Measurements from ENCODE around the gene CBX1.
"Not testable (repeated sequence)": the region's sequence is repeated elsewhere in the genome, so short reads cannot be mapped to it uniquely, and the experiment has no call there.

Gene CBX1

DNA sequence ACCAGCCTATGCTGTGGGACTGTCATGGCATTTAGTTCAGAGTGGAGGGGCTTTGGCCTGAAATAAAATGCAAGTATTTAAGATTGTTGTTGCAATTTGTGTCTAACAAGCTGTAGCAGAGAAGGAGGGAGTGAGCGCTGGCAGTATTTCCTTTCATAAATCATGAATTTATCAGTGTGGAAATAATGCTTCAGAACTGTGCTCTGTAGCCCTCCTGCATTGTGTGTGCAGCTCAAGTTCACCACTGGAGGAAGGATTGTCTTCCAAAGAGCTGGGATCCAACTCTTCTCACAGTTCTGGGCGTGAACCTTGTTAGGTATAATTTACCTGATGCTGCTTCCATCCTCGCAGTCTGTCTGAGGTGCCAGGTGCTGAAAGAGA, 21.4 kb upstream of the CBX1 start:
- DNase-seq: no peak

DNA sequence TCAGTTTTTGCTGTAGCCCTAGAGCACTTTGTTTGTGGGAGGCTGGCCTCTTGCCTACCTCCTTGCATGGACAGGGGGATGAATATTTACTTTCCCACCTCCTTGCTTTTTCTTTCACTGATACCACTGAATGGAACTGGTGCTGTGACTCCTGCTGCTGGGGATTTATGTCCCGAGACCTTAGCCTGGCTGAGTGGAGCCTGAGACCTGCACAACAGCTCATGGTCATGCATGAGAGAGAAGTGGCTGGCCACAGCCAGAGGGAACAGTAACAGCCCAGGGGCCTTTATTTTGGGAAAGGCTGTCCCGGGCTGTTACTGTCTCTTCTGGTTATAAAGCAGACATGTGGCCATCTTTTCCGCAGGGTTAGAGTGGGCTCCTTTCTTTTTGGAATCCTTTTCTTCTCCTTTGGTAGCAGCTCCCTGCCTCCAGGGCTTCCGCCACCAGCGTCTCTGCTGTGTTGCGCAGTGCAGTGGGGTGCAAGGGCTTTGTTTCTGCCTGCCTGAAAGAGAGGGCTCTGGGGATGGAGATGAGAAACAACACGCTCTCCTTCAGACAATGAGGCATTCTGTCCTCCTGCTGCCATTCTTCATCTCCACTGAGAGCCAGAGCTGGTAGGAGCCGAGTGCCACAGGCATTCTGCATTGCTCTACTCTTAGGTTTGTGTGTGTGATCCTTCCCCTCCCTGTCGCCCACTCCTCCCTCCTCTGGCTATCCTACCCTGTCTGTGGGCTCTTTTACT, 20.8 kb upstream of the CBX1 start:
- DNase-seq: no peak

DNA sequence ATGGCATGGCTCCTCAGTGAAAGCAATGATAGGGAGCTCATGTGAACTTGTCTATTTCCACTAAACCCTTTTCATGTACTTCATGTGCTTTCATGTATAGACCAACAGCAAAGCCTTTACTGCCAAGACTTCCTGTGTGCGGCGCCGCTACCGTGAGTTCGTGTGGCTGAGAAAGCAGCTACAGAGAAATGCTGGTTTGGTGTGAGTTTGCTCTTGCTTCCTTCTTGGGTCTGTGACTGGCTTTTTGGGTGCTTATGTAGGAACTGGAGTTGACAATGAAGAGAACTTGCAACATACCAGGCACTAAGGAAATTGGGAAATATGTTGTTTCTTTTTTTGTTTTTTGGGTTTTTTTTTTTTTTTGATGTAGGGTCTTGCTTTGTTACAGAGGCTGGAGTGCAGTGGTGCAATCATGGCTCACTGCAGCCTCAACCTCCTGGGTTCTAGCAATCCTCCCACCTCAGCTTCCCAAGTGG, 12.0 kb upstream of the CBX1 start:
- no peak for DNase-seq

DNA sequence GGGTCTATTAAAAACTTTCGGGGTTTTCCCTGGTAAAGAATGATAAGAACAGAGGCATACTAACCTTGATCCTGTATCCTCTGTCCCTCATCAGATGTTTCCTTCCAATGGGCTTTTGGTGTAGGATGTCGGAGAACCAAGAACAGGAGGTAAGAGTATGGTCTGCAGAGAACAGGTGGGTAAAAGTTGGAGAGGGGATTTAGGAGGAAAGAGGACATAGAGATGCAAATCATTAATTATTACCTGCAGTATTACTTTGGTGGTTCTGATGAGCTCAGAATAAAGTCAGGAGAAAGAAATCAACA, 10.6 kb upstream of the CBX1 start:
- DNase-seq: no peak

DNA sequence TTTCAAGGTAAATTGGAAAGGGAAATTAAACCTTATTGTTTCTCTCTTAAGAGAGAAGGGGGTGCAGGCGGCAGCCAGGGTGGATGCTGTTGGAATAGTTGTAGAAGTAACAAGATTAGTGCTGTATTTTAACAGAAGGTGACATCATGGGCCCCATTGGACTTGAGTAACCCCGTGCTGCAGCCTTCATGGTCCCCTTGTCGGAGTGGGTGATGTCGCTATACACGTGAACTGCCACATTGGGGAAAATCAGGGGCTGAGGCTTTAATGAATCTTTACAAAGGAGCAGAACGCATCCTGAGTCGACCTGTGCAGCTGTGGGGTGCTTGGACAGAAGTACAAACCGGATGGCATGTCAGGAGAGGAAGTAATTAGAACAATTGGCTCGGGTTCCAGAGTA, 9.5 kb upstream of the CBX1 start:
- no peak for DNase-seq

DNA sequence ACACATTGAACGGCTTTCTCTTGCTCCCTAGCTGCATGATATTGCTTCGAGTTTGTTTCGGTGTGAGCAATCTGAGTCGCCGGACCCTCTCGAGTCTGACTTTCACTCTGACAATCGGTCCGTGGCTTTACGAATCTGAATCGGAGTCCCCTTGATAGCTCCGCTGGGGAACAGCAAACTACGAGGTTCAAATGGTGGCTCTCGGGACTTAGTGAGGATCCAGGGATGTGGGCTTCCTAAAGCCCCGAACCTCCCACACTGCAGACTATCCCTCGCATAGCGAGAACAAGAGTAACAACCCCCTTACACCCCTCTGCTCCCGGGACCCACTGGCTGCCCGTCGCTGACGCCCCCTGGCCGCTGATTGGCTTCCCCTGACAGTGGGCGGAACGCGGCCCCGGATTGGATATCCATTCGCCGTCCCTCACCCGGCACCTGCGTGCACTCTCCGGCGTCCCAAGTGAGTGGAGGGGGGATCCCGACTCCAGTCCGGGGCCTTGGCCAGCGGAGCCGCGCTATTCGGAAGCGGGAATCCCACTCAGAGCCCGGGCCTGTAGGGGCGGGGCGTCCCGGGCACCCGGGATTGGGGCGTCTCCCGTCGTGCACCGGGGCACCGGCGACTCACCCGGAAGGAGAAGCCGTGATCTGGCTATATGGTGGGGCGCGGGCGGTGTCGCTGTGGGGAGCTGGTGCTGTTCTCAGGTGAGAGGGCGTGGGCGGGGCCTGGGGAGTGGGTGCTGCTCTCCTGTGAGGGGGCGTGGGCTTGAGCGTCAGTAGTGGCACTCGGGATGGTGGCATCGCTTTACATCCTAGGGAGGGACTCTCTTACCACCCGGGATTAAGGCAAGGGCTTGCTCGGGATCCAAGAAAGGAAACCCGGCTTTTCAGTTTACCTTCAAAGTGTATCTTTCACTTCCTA, 6.1 kb upstream of the CBX1 start, which contains the start of gene SNX11:
Gene SNX11 (plus strand): TSS at position 630 of the 919 bp plus-strand sequence. CDS start 4,278 bp downstream, outside the sequence.
- peak; percentile 85 for DNase-seq

DNA sequence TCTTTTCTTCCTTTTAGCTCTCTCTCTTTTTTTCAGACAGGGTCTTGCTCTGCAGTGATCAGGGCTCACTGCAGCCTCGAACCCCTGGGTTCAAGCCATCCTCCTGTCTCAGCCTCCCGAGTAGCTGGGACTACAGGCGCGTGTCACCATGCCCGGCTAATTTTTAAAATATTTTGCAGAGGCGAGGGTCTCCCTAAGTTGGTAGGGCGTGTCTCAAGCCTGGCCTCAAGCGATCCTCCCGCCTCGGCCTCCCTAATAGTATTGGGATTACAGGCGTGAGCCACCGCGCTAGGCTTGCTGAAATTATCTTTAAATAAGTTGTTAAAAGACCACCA, 5.5 kb upstream of the CBX1 start:
- no peak for DNase-seq

DNA sequence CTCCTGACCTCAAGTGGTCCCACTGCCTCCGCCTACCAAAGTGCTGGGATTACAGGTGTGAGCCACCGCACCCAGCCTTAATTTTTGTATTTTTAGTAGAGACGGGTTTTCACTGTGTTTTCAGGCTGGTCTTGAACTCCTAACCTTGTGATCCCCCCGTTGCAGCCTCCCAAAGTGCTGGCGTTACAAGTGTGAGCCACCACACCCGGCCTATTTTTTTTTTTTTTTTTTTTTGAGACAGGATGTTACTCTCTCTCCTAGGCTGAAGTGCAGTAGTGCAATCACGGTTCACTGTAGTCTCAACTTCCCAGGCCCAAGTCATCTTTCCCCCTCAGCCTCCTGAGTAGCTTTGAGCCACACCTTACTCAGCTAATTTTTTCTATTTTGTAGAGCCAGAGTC, 3.2 kb upstream of the CBX1 start:
- DNase-seq: no peak

DNA sequence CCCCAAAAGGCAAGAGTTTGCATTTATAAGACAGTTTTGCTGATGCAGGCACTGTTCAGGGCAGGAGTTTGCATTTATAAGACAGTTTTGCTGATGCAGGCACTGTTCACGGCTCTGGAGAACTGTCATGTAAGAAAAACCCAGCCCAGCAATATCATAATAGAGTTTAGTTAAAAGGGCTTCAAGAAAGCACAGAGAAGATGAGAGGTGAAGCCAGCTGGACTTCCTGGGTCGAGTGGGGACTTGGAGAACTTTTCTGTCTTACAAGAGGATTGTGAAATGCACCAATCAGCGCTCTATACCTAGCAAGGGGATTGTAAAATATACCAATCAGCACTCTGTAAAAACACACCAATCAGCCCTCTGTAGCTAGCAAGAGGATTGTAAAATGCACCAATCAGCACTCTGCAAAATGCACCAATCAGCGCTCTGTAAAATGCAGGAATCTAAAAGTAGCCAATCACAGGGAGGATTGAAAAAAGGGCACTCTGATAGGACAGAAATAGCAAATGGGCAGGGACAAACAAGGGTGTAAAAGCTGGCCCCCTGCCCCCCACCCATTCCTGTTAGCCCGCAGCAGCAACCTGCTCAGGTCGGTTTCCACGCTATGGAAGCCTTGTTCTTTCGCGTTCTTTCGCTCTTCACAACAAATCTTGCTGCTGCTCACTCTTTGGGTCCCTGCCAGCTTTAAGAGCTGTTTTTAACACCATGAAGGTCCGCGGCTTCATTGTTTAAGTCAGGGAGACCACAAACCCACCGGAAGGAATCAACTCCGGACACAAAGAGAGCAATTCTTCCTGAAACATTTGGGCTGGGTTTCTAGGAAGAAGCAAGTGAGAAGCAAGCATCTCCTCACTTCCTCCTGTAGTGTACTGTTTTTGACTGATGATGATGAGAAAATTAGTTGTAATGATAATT, 1.8 kb upstream of the CBX1 start:
- DNase-seq: no peak

DNA sequence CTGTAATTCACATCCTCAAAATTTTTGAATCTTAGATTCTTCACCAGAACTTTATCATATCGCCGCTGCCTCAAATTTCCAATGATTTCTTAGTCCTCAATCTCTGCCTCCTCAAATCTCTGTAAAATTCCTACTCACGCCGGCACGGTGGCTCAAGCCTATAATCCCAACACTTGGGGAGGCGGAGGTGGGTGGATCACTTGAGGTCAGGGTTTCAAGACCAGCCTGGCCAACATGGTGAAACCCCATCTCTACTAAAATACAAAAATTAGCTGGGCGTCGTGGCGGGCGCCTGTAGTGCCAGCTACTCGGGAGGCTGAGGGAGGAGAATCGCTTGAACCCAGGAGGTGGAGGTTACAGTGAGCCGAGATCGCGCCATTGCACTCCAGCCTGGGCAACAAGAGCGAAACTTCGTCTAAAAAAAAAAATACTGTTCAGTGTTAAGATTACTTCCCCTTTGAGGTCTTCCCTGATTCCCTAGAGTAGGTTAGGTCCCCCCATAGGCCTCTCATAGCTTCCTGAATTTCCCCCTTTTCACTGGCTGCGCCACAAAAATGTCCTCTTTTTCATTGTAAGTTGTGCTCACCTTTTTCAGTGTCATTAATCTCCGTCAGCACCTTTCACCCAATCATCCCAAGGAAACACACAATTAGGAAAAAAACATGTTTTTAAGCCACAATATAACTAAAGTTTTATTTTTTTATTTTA, 919 bp upstream of the CBX1 start:
- no peak for DNase-seq

DNA sequence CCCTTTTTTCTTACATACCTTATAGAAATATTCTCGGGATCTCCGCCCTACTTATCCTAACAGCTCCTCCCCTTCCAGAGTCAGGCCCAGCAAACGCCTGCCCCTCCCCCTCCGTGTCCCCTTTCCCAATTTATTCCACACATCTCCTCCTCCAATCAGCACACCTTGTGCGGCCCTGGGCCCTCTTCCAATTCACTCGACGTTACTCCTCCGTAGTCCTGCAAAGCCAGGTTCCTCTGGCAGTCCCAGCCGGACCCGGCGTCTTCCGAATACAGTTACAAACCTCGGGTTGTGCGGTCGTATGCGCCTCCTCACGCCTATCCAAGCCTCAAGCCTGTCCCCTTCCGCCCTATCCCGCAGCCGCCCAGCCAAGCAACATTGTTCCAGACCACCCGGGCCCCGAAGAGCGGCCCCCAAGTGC, 677 bp downstream of the CBX1 start:
- peak; percentile 66 for DNase-seq

DNA sequence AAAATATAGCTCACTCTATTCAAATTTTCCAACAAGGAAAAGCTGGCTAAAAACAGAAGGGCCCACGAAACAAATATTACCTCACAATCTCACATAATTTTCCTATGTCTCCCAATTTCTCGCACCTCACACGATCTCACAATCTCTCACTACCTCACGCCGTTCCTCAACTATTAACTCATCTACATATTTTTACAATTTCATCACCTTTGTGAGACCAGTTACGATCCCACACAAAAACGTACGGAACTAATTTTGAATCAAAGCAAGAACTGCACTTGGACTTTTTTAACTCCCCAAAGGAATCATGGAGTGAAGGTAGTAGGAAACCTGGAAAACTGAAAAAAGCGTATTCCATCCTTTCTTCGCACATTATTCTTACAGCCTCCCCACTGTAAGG, 1.1 kb downstream of the CBX1 start:
- peak; percentile 72 for DNase-seq

DNA sequence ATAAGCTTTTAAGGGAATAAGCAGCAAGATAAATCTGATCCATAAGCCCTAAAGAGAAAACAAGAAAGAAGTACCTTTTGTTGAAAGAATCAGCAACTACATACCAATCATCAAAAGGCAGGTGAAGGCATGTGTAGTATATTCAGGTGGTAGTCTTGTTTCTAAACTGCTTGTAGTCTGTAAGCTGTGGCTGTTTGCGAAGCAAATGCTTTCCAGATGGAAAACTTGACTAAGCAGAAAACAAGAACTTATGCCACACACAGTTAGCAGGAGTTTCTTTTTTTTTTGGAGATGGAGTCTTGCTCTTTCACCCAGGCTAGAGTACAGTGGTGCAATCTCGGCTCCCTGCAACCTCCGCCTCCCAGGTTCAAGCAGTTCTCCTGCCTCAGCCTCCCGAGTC, 5.7 kb downstream of the CBX1 start:
- DNase-seq: no peak

DNA sequence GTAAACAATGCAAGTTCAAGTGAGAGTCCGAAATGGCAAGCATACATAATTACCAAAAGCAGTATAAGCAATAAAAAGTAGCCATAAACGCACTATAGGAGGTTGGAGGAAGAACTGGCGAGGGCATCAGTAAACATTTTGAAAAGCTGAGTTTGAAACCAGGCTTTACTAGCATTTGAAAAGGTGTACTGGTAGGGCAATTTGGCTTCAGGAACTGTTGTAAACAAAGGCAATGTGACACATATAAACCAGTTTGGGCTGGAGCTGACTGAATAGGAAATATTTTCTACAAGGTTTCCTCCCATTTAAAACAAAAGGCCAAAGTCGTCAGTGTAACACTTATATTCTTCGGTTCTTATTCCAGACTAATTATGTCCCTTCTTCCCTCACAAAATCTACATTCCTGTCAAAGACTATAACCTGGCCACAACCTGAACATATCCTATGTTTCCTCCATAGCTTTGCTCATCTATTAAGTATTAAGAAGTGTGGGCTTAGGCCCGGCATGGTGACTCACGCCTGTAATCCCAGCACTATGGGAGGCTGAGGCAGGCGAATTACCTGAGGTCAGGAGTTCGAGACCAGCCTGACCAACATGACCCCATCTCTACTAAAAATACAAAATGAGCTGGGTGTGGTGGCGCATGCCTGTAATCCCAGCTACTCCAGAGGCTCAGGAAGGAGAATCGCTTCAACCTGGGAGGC, 7.8 kb downstream of the CBX1 start:
- DNase-seq: no peak

DNA sequence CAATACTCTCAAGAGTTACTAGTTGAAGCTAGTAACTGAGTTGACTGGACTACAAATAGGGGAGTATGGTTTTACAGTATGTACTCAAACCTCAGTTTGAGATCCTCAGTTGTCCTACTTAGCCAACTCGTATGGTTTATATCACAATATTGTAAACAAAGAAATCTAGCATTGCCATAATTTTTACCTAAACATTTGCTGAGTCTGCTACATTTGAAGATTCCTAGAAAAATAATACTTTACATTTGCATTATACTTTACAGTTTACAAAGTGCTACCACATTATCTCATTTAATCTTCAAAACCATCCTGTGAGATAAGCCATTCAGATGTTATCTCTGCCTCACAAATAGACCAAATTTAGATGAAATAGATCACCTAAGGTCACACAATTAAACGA, 16.3 kb downstream of the CBX1 start:
- no peak for DNase-seq

DNA sequence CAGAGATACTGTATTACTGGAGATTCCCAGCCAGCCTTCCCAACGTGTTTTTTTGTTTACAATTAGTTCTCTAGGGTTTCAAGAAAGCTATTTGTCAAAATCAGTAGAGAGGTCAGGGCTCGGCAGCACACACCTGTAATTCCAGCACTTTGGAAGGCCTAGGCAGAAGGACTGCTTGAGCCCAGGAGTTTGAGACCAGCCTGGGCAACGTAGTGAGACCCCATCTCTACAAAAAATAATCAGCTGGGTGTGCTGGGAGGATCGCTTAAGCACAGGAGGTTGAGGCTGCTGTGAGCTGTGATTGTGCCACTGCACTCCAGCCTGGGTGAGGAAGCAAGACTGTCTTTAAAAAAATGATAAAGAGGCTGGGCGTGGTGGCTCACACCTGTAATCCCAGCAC, 19.4 kb downstream of the CBX1 start:
- no peak for DNase-seq

DNA sequence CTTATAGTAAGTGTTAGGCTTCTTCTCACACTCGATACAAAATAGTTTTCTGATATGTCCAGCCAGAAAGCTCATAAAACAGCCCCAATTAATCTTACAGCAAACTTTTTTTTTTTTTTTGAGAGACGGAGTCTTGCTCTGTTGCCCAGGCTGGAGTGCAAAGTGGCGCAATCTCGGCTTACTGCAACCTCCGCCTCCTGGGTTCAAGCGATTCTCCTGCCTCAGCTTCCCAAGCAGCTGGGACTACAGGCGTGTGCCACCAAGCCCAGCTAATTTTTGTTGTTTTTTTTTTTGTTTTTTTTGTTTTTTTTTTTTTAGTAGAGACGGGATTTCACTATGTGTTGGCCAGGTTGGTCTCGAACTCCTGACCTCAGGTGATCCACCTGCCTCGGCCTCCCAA, 24.1 kb downstream of the CBX1 start:
- not testable (repeated sequence) for DNase-seq

DNA sequence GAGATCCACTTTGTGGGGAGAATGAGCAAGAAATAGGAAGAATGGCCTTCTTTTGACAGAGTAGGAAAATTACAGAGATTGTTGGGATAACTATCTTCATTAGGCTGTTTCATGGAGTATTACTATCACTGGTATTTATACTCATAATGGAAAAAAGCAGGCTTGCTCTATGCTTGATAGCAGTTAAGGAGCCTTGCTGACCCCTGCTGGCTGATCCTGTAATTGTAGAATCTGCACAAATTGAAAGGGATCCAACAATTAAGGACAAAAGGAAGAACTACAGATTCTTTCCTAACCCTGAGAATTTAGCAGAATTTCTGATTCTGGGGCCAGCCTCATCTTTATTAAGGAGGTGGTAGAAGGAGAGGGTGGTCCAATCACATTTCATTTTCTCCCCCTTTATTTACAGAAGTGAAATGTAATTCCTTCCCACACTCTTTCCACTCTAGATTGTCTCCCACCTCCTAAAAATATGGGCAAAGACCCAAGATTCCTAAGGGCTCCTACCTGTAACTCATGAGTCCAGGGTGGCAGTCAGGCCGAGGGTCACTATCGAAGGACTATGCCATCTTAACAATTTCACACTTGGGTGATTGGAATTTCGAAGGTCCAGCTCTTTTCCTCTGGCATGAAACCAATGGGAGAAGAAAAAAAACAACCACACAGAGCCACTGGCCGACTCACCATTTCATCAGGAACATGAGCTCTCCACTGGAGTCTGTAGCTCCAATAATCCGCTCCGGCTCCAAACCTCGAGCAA, 26.8 kb downstream of the CBX1 start:
- DNase-seq: peak; percentile 78

DNA sequence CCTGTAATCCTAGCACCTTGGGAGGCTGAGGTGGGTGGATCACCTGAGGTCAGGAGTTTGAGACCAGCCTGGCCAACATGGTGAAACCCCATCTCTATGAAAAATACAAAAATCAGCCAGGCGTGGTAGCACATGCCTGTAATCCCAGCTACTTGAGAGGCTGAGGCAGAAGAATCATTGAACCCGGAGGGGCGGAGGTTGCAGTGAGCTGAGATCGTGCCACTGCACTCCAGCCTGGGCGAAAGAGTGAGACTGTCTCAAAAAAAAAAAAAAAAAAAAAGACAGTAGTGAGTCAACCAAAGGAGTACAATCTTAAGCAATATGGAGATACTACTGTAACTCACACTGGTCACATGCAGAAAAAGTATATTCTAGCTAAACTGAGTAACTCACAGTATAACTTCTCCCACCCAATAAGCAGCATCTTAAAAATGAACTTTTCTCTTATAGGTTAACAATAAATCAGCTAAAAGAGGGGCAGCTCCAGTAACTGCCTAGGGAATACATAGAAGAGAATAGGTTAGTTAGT, 27.6 kb downstream of the CBX1 start:
- not testable (repeated sequence) for DNase-seq

DNA sequence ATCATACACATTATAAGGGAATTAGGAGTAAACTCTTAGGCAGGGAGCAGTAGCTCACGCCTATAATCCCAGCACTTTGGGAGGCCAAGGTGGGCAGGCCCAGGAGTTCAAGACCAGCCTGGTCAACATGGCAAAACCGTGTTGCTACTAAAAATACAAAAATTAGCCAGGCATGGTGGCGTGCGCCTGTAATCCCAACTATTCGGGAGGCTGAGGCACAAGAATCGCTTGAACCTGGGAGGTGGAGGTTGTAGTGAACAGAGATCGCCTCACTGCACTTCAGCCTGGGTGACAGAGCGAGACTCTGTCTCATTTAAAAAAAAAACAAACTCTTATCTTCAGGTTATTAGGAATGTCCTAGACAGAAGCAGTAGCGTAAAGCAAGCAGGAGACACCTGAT, 28.5 kb downstream of the CBX1 start:
- DNase-seq: not testable (repeated sequence)

DNA sequence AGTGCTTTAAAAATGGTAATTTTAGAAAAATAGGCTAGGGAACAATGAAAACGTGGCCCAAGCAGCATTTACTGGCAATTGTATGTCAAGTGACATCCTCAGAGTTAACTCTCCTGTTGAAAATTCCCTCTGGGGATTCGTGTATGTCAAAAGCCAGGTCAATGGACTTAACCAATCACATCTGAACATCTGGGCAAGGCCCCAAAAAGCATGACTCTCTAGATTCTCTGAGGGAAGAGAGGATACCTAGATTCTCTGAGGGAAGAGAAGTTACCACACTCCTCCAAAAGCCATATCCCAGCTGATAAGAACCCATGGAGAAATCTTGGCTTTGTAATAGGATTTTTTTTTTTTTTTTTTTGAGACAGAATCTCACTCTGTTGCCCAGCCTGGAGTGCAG, 29.6 kb downstream of the CBX1 start:
- no peak for DNase-seq
